ENCODE data around the gene CDHR1.
"Not testable (repeated sequence)": the region's sequence is repeated elsewhere in the genome, so short reads cannot be mapped to it uniquely, and the experiment has no call there.

Gene CDHR1

DNA sequence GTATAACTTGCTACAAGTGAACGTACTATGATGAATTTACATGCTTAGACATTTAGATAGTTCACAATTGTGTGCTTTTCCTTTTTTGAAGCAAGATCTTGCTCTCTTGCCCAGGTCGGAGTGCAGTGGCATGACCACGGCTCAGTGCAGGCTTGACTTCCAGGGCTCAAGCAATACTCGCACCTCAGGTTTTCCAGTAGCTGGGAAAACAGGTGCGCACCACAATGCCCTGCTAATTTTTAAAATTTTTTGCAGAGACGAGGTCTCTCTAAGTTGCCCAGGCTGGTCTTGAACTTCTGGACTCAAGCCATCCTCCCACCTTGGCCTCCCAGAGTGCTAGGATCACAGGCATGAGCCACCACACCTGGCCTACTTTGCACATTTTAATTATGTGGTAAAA, 18.9 kb upstream of the CDHR1 start:
- DNase-seq (ENCODE audit: low read depth): no peak

- DNase-seq (ENCODE audit: low read depth): no peak
Observed at GRCh38 chr10:84176351-84176750, 18.0 kb upstream of the CDHR1 start.

GRCh38 chr10:84176836-84177474, 17.4 kb upstream of the CDHR1 start:
- DNase-seq (ENCODE audit: low read depth): no peak

GRCh38 chr10:84177541-84178141, 16.7 kb upstream of the CDHR1 start:
- DNase-seq (ENCODE audit: low read depth): no peak

GRCh38 chr10:84178160-84178609, 16.2 kb upstream of the CDHR1 start:
- DNase-seq (ENCODE audit: low read depth): no peak

- no peak for DNase-seq (ENCODE audit: low read depth)
Observed at GRCh38 chr10:84179059-84179710, 15.2 kb upstream of the CDHR1 start.

GRCh38 chr10:84180386-84180785, 14.0 kb upstream of the CDHR1 start:
- not testable (repeated sequence) for DNase-seq (ENCODE audit: low read depth)

- DNase-seq (ENCODE audit: low read depth): no peak
Observed at GRCh38 chr10:84181631-84182030, 12.7 kb upstream of the CDHR1 start.

- no peak for DNase-seq (ENCODE audit: low read depth)
Observed at GRCh38 chr10:84184517-84184916, 9.8 kb upstream of the CDHR1 start.

DNA sequence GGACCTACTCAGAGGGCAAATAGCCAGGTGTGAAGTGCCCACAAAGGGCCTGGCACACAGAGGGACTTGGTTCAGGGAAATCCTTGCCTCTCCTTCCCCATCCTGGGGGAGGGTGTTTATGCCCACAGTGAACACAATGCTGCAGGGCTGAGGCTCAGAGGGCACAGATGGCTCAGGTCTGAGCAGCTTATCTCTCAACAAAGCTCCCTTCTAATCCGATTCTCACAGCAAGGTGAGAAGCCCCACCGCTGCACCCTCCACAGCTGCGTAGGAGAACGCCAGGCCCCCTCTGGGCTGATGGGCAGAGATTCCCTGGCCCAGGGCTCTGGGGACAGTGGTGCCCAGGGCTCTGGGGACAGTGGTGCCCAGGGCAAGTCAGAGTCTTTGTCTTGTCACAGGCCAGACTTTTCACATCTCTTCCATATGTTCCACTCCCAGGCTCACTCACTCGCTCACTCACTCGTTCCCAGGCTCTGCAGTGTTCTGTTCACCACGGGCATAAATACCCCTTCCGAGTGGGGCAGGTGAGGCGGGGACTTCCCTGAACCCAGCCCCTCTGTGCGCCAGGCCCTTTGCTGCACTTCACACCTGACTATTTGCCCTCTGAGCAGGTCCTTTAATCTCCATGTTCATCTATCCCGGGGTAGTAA, 8.7 kb upstream of the CDHR1 start:
- no peak for DNase-seq (ENCODE audit: low read depth)

DNA sequence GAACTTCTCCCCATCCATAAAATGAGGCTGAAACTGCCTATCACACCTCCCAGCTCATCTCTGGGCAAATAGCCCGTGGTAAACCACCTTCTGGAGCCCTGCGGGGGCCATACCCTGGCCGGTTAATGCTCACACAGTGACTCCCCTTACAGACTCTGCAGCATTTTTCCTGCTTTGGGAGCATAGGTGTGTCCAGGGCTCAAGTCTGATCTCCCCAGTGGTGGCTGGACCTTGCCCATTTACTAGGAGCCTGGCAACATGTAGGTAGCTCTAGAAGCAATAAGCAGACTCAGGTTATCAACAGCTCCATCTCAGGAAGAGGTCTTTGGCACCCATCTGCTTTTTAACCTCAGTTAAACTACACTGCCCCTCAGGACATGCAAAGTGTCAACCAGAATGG, 5.5 kb upstream of the CDHR1 start:
- no peak for DNase-seq (ENCODE audit: low read depth)

DNA sequence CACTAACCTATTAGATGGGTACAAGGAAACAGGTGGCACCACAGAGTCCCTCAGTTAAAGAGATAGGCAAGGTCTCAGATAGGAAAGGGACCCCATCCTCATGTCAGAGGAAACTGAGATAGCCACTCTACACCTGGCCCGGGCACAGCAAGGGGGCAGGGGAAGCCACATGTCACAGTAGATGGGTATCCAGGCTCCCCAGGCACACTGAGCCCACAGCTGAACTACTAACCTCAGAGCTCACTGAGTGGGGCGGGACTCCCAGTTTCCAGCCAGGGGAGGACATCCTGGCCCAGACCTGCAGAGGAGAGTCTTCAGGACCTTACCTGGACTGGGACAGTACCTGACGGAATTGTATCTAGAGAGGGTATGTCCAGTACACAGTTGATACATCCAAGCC, 3.7 kb upstream of the CDHR1 start:
- DNase-seq (ENCODE audit: low read depth): no peak

GRCh38 chr10:84191106-84191505, 3.2 kb upstream of the CDHR1 start:
- no peak for DNase-seq (ENCODE audit: low read depth)

DNA sequence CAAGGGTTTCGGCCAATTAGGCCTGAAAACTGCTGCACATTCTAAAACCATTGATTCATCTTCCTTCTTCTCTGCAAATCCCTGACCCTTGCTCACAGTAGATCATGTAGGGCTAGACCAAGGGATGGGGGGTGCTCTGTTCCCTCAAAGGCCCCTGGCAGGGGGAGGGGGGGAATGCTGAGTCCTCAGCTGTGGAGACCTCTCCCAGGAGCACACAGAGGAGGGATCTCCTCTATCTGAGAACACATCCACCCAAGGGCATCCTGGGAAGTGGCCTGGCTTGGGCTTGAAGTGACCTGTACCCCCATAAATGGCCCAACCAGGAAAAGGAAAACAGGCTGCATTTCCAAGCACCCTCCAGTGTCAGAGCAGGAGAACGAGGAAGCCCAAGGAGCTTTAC, 1.0 kb upstream of the CDHR1 start:
- DNase-seq (ENCODE audit: low read depth): no peak

DNA sequence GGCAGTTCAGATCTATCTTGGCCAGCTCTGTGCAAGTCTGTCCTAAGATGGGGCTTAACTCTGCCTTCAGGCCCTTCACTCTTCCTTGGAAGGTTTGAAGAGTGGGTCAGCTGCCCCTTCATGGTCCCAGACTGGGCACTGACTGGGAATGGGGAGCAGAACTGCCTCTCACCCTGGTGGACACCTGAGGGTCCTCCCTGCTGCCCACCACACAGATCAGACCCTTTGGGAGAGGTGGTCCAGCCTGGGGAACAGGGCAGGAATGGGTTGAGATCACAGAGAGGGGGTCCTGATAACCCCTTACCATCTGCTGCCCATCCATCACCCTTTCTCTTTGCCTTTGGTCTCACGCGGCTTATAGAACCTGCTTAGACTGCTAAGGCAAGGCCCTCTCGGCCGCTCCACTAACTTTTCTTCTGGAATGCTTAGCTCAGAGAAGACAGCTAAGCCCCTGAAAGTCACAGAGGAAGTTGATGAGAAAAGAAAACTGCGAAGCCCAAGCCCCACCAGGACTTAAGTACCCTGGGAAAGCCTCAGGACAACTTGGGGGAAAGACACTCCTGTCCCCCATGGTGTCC, 402 bp upstream of the CDHR1 start:
- DNase-seq (ENCODE audit: low read depth): no peak

- DNase-seq (ENCODE audit: low read depth): no peak
Observed at GRCh38 chr10:84195044-84195830, 900 bp downstream of the CDHR1 start.

- no peak for DNase-seq (ENCODE audit: low read depth)
Observed at GRCh38 chr10:84196083-84196482, 1.7 kb downstream of the CDHR1 start.

- no peak for DNase-seq (ENCODE audit: low read depth)
Observed at GRCh38 chr10:84196941-84197340, 2.6 kb downstream of the CDHR1 start.

DNA sequence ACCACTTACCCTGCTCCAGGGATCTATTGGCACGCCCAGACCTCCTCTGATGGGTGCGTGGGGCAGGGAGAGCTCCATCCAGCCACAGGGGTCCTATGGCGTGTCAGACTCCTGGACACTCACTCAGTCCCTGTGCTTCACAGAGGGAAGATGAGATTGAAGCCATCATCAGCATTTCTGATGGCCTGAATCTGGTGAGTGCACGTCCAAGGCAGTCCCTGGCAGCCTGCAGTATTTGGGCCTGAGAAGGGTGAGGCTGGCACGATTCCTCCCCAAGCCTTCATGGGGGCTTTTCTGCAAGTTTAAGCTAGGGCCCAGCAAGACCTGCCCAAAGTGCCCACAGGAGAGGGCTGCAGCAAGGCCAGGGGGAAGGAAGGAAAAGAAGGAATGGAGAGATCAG, 3.3 kb downstream of the CDHR1 start:
- no peak for DNase-seq (ENCODE audit: low read depth)

GRCh38 chr10:84198206-84198915, 4.0 kb downstream of the CDHR1 start:
- no peak for DNase-seq (ENCODE audit: low read depth)

DNA sequence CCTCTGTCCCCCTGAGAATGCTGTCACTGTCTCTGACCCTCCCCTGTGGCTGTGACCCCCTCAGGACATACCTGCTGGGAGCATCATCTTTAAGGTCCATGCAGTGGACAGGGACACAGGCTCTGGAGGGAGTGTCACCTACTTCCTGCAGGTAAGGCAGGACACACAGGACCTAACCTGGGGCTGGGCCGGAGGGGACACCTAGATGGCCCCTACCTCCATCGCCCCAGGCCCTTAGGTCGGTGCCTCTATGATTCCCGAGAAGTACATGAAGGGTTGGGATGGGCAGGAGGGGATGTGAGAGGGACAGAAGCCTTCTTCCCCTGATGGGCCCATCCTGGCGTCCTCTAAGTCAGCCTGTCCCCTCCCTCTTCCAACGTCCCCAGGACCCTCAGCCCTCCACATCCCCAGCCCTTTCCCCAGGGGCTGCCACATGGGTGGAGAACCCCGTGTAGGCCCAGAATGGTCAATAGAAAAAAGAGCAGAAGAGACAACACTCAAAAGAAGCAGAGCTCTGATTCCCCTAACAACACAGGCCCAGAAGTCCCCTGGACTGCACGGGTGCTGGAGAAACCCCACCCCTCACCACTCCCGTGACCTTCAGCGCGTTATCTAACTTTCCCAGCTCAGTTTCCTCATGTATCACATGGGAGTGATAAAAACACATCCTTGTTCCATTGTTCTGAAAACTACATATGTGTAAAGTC, 6.4 kb downstream of the CDHR1 start:
- DNase-seq (ENCODE audit: low read depth): no peak

Data from HS-27A (cell line).